NCI-H1930 (cell line): ENCODE data around the gene AXIN2.

ENCODE experiments used
- DNase-seq, 2 experiments: peaks; one replicate each; lab custom pipeline; 2025; lab: John Stamatoyannopoulos, UW

The AXIN2 gene

GRCh38 chr17:65561452-65562205 lies at the start of gene AXIN2:
Gene AXIN2, minus strand, starts transcription at chr17:65561648. Its CDS starts 3,028 bp downstream, at chr17:65558620.
- peak; percentile 70 to 71 for DNase-seq

GRCh38 chr17:65609749-65610148 lies 48.3 kb upstream of the AXIN2 start:
- DNase-seq = no peak

- no peak for DNase-seq
Observed at GRCh38 chr17:65609286-65609685, 47.8 kb upstream of the AXIN2 start.

- DNase-seq = no peak
Observed at GRCh38 chr17:65604070-65604469, 42.6 kb upstream of the AXIN2 start.

- no peak for DNase-seq
Observed at GRCh38 chr17:65601881-65602280, 40.4 kb upstream of the AXIN2 start.

GRCh38 chr17:65601145-65601544 lies 39.7 kb upstream of the AXIN2 start:
- DNase-seq = no peak

- no peak for DNase-seq
Observed at GRCh38 chr17:65600518-65600917, 39.1 kb upstream of the AXIN2 start.

GRCh38 chr17:65599650-65600049 lies 38.2 kb upstream of the AXIN2 start:
- no peak for DNase-seq

GRCh38 chr17:65598746-65599145 lies 37.3 kb upstream of the AXIN2 start:
- no peak for DNase-seq

GRCh38 chr17:65595071-65595656 lies 33.7 kb upstream of the AXIN2 start:
- no peak for DNase-seq

- no peak for DNase-seq
Observed at GRCh38 chr17:65593855-65594845, 32.7 kb upstream of the AXIN2 start.

- no peak for DNase-seq
Observed at GRCh38 chr17:65593092-65593854, 31.8 kb upstream of the AXIN2 start.

GRCh38 chr17:65592125-65592965 lies 30.9 kb upstream of the AXIN2 start:
- DNase-seq = no peak

- no peak for DNase-seq
Observed at GRCh38 chr17:65589321-65589720, 27.9 kb upstream of the AXIN2 start.

- no peak for DNase-seq
Observed at GRCh38 chr17:65588181-65588808, 26.8 kb upstream of the AXIN2 start.

- DNase-seq = no peak
Observed at GRCh38 chr17:65587534-65588180, 26.2 kb upstream of the AXIN2 start.

- DNase-seq = no peak
Observed at GRCh38 chr17:65586899-65587298, 25.5 kb upstream of the AXIN2 start.

GRCh38 chr17:65584604-65585521 lies 23.4 kb upstream of the AXIN2 start:
- no peak for DNase-seq
